Uterus (tissue), 4 donors: ENCODE measurements around the gene TMEM26. TPM values are rescaled to one million over a fixed set of nuclear protein-coding genes. Genes with fewer than 3 reads are reported as not detected.

Source experiments
- DNase-seq, 2 donors: peaks; one replicate each; pipeline ENCODE4 v3.0.0-alpha.2; 2019 to 2020
- H3K27ac ChIP-seq, 2 donors: fragments of 200-600 bp; sonication (generic); 1 replicate in 1 of 2; 2 replicates in 1 of 2; pipeline ENCODE4 v1.5.1; 2016 to 2018
- H3K27me3 ChIP-seq, 2 donors: fragments of 200-600 bp; sonication (generic); one replicate each; pipeline ENCODE4 v1.5.1; 2018 to 2019; ENCODE audit warnings: control low read depth in 1 of 2
- H3K36me3 ChIP-seq, 2 donors: fragments of 200-600 bp; sonication (generic); one replicate each; pipeline ENCODE4 v1.5.1; 2019; ENCODE audit warnings: control low read depth in 1 of 2
- H3K4me1 ChIP-seq, 2 donors: fragments of 200-600 bp; sonication (generic); one replicate each; pipeline ENCODE4 v1.5.1; 2018 to 2019; ENCODE audit warnings: control low read depth in 1 of 2
- H3K4me3 ChIP-seq, 2 donors: fragments of 200-600 bp; sonication (generic); 1 replicate in 1 of 2; 2 replicates in 1 of 2; pipeline ENCODE4 v1.5.1; 2018 to 2019; ENCODE audit warnings: mild to moderate bottlenecking in 1 of 2
- H3K9me3 ChIP-seq, 2 donors: fragments of 200-600 bp; sonication (generic); one replicate each; pipeline ENCODE4 v1.5.1; 2019; ENCODE audit warnings: control low read depth in 1 of 2
- POLR2A ChIP-seq, 2 donors: fragments of 450-650 bp; IDR thresholded peaks; one replicate each; pipeline ENCODE4 v1.6.1; 2016; ENCODE audit warnings: antibody characterized with exemption in 2 of 2, mild to moderate bottlenecking in 1 of 2, moderate library complexity in 1 of 2
- intact Hi-C: fragments of 100-400 bp; cut with DNase I; formaldehyde crosslinking; loops from one replicate; pipeline ENCODE4 v1.15.1; 2023; ENCODE audit warnings: low total_unique reads
- total RNA-seq, 4 donors: library from RNA; depleted of rRNA in 3 of 4; stranded (reverse); fragments of >200 nt in 3 of 4; gene quantifications; one replicate each; pipeline versions ENCODE4 v1.1.0 to v1.2.4, GENCODE V29; 2014 to 2023
- TF ChIP-seq, protein P1 (sequence below), 4 experiments: fragments of 200-600 bp in 2 of 4; fragments of 450-650 bp in 2 of 4; sonication (generic) in 2 of 4; IDR thresholded peaks; one replicate each; pipeline ENCODE4 v1.5.1; 2016 to 2019; ENCODE audit warnings: antibody characterized with exemption in 4 of 4, mild to moderate bottlenecking in 2 of 4, moderate library complexity in 1 of 4
- donor health status: DM: yes; HTN: yes; CAD: no.

TMEM26 gene
- total RNA-seq, 4 donors from 2014 or later = 0.29 to 35.7 (median 1.8) TPM

DNA sequence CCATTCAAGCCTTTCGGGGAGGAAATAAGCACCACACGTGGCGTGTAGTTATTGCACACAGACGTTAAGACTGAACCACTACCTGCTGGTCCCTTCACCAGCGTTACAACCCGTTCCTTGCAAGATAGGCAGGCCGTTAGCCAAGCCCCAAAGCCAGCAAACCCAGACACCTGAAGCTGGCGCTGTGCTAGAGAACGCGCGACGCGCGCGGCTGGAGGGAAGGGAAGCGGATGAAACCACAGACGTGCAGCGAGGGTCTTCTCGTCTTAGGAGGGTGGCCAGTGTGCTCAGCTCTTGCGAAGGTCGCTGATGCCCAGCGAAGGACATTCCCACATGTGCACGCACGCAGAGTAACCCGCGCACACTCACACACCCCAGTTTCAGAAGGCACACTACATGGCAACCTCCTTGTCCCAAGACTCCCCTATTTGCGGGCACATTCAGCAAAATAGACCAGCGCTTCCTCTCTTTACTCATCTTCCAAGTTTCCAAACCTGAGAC, 980 bp downstream of the TMEM26 start:
- Histone ChIP-seq H3K4me1 (no peaks in the 10 kb centered on the region), H3K27ac (peak overlapping the region; percentile 61 to 74), H3K9me3 (no peaks in the 10 kb centered on the region), H3K27me3 (no peaks in the 10 kb centered on the region), H3K36me3 (no peaks in the 10 kb centered on the region), H3K4me3 (peak overlapping the region; percentile 42 to 44)
- peak; percentile 15 to 29 for DNase-seq
- intact Hi-C loops = no loop called here
- no peak for TF ChIP-seq POLR2A (IDR thresholded peaks at IDR 0.05)
- TF ChIP-seq, protein P1, sequence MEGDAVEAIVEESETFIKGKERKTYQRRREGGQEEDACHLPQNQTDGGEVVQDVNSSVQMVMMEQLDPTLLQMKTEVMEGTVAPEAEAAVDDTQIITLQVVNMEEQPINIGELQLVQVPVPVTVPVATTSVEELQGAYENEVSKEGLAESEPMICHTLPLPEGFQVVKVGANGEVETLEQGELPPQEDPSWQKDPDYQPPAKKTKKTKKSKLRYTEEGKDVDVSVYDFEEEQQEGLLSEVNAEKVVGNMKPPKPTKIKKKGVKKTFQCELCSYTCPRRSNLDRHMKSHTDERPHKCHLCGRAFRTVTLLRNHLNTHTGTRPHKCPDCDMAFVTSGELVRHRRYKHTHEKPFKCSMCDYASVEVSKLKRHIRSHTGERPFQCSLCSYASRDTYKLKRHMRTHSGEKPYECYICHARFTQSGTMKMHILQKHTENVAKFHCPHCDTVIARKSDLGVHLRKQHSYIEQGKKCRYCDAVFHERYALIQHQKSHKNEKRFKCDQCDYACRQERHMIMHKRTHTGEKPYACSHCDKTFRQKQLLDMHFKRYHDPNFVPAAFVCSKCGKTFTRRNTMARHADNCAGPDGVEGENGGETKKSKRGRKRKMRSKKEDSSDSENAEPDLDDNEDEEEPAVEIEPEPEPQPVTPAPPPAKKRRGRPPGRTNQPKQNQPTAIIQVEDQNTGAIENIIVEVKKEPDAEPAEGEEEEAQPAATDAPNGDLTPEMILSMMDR (IDR thresholded peaks at IDR 0.05) = no peak

DNA sequence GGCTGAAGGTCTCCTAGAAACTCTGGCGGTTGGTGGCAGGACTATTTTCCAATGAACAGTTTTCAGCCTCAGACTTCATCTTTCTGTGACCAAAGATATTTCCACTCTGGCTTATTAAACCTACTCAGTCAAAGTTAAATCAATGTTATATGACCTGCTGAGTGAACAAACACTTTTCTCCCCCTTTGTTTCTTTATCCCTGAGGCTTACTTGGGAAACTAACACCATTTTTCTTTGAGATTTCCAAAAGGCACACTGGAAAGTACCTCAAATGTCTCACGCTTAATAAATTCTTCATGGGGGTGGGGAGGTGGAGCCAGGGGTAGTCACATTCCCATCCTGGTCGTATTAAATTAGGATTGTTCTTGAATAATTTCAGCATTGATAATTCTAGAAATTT, 1.8 kb downstream of the TMEM26 start:
- Histone ChIP-seq H3K4me3 (no peak overlapping the region), H3K4me1 (no peaks in the 10 kb centered on the region), H3K36me3 (no peaks in the 10 kb centered on the region), H3K27me3 (no peaks in the 10 kb centered on the region), H3K27ac (no peak overlapping the region), H3K9me3 (no peaks in the 10 kb centered on the region)
- no peak for DNase-seq
- TF ChIP-seq POLR2A (IDR thresholded peaks at IDR 0.05) = no peak
- TF ChIP-seq, protein P1 (IDR thresholded peaks at IDR 0.05) = no peak
- intact Hi-C loops = no loop called here

DNA sequence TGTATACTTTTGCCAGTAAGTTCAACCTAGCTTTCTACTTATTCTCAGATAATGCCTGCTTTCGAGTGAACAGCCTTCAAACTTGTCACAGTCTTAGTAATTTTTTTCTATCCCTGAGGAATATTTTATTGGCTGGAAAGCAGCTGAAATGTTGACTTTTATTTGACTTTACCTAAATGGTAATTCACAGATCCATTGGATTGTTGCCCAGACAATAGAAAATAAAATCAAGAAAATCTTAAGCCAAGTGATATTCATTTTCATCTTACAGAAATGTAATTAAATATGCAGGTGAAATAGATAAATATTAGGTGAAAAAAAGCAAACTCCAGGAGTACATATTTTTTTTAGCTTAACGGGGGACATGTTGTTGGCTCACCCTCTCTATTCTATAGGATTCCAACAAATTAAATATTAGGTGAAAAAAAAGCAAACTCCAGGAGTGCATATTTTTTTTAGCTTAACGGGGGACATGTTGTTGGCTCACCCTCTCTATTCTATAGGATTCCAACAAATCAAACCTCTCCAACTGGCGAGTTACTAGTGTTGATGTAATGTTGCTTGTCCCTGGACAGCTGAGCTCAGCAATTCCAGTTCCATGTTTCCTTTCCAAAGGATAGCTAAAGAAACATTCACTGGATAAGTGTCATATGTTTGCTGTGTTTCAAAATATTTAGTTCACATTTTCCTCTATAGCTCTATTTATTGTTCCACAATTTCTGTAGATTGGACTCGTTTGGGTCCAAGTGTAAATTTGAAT, 4.2 kb downstream of the TMEM26 start:
- intact Hi-C loops = no loop called here

DNA sequence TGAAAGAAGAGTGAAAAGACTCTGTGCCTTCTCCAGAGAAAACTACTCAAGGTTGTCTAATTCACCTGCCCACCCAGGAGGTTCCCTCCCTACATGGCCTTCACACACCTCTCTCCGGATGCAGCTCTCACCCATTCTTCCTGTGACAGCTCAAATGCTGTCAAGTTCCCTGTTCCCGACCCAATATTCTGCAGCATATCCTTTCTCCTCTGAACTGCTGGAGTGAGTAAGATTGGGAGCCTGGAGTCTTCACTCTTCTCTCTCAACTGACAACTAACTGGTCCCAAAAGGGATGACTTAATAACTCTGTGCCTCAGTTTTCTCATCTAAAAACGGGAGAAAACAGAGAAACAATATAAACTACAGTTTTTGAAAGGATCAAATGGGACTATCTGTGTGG, 5.1 kb downstream of the TMEM26 start:
- Histone ChIP-seq H3K36me3 (no peaks in the 10 kb centered on the region), H3K9me3 (no peaks in the 10 kb centered on the region), H3K27ac (no peak overlapping the region), H3K4me3 (no peak overlapping the region), H3K27me3 (no peaks in the 10 kb centered on the region), H3K4me1 (no peaks in the 10 kb centered on the region)
- intact Hi-C loops = no loop called here
- DNase-seq = no peak
- TF ChIP-seq, protein P1 (IDR thresholded peaks at IDR 0.05) = no peak
- TF ChIP-seq POLR2A (IDR thresholded peaks at IDR 0.05) = no peak

More for the DNA sequence above, 4.2 kb downstream of the TMEM26 start:
- Histone ChIP-seq H3K9me3 (no peaks in the 10 kb centered on the region), H3K27me3 (no peaks in the 10 kb centered on the region), H3K36me3 (no peaks in the 10 kb centered on the region), H3K27ac (no peak overlapping the region), H3K4me1 (no peaks in the 10 kb centered on the region), H3K4me3 (no peak overlapping the region)
- TF ChIP-seq, protein P1 (IDR thresholded peaks at IDR 0.05) = no peak
- TF ChIP-seq POLR2A (IDR thresholded peaks at IDR 0.05) = no peak
- no peak for DNase-seq

DNA sequence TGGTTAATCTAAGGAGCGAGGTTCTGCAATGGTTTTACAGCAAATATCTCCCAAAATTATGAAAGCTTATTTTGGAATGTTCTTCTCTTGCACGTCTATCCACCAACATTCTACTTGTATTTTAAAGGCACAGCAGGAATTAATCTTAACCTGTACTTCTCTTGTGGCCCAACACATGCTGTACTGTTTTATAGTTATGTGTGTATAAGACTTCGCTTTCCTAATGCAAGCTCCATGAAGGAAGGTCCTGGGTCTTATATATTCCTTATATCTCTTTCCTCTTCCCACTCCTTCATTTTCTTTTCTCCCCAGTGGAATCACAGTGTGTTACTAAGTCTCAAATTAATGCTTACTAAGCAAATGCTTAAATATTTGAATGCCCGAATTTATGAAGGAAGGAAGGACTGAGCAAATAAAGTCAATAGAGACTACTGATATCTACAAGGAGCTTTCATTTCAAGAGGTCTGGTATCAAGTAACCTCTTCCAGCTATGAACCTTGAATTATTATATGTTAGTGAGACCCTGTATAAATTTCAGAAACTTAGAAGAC, 14.0 kb downstream of the TMEM26 start:
- TF ChIP-seq, protein P1 (IDR thresholded peaks at IDR 0.05) = no peak
- no peak for TF ChIP-seq POLR2A (IDR thresholded peaks at IDR 0.05)
- H3K4me1 ChIP-seq = no peaks in the 10 kb centered on the region
- no peaks in the 10 kb centered on the region for H3K27me3 ChIP-seq
- H3K9me3 ChIP-seq = no peaks in the 10 kb centered on the region
- DNase-seq = no peak
- no peak overlapping the region for H3K27ac ChIP-seq
- intact Hi-C loops = no loop called here
- no peak overlapping the region for H3K4me3 ChIP-seq
- H3K36me3 ChIP-seq = no peaks in the 10 kb centered on the region
